CD4-positive, alpha-beta memory T cell (primary cell): ENCODE results near the gene HTR3C. TPM values are rescaled to one million over a fixed set of nuclear protein-coding genes. Genes with fewer than 3 reads are reported as not detected.

ENCODE experiments used
- polyA plus RNA-seq, 2 donors: library from polyadenylated mRNA; unstranded; fragments of 300-500 nt; fragmentation: Illumina TruSeq; gene quantifications; one replicate each; pipeline ENCODE4 v1.2.3, GENCODE V29; 2021
- total RNA-seq, 2 experiments: library from RNA; stranded (reverse); gene quantifications; one replicate each; pipeline ENCODE4 v1.2.3, GENCODE V29; 2021

The HTR3C gene
- total and polyA plus RNA-seq, 4 experiments from 2014 or later: not detected

Other genes with a start within 250 kb of the HTR3C start
- 1 to 10 TPM; 1.0 to 3.1 TPM for gene MAP6D1, start 227.5 kb upstream of the HTR3C start, total RNA-seq
- gene MAP6D1, start 227.5 kb upstream of the HTR3C start, polyA plus RNA-seq: under 1 TPM in 1 of 2 donors, not detected in 1; 0.31 TPM
- 10 to 100 TPM; 46.9 to 50.2 TPM for gene PARL, start 168.2 kb upstream of the HTR3C start, total RNA-seq
- gene PARL, start 168.2 kb upstream of the HTR3C start, polyA plus RNA-seq: 100 to 1,000 TPM; 100 to 168 TPM
- gene ABCC5, start 35.2 kb upstream of the HTR3C start, total RNA-seq: 10 to 100 TPM; 42.3 to 42.6 TPM
- gene ABCC5, start 35.2 kb upstream of the HTR3C start, polyA plus RNA-seq: 10 to 100 TPM in 1 of 2 donors, 1 to 10 TPM in 1; 9.1 to 12.3 TPM
- gene HTR3D, start 21.3 kb upstream of the HTR3C start, total RNA-seq: not detected
- not detected for gene HTR3D, start 21.3 kb upstream of the HTR3C start, polyA plus RNA-seq
- not detected for gene HTR3E, start 44.0 kb downstream of the HTR3C start, total RNA-seq
- not detected for gene HTR3E, start 44.0 kb downstream of the HTR3C start, polyA plus RNA-seq
- gene EIF2B5, start 82.3 kb downstream of the HTR3C start, total RNA-seq: 10 to 100 TPM; 82.3 to 87.6 TPM
- 10 to 100 TPM; 59.6 to 69.4 TPM for gene EIF2B5, start 82.3 kb downstream of the HTR3C start, polyA plus RNA-seq
- 10 to 100 TPM; 43.3 to 46.4 TPM for gene DVL3, start 102.3 kb downstream of the HTR3C start, total RNA-seq
- gene DVL3, start 102.3 kb downstream of the HTR3C start, polyA plus RNA-seq: 10 to 100 TPM in 1 of 2 donors, 1 to 10 TPM in 1; 3.0 to 14.1 TPM
- 100 to 1,000 TPM; 206 to 208 TPM for gene AP2M1, start 121.8 kb downstream of the HTR3C start, total RNA-seq
- 100 to 1,000 TPM; 254 to 312 TPM for gene AP2M1, start 121.8 kb downstream of the HTR3C start, polyA plus RNA-seq
- gene ABCF3, start 133.2 kb downstream of the HTR3C start, total RNA-seq: 100 to 1,000 TPM; 122 to 124 TPM
- 10 to 100 TPM; 32.0 to 55.1 TPM for gene ABCF3, start 133.2 kb downstream of the HTR3C start, polyA plus RNA-seq
- gene VWA5B2, start 176.5 kb downstream of the HTR3C start, total RNA-seq: not detected
- under 1 TPM in 1 of 2 donors, not detected in 1; 0.38 TPM for gene VWA5B2, start 176.5 kb downstream of the HTR3C start, polyA plus RNA-seq
- gene ALG3, start 195.9 kb downstream of the HTR3C start, total RNA-seq: 10 to 100 TPM; 37.5 to 40.6 TPM
- gene ALG3, start 195.9 kb downstream of the HTR3C start, polyA plus RNA-seq: 10 to 100 TPM; 56.5 to 67.8 TPM
- 1 to 10 TPM; 1.7 to 2.1 TPM for gene EEF1AKMT4, start 196.6 kb downstream of the HTR3C start, total RNA-seq
- 1 to 10 TPM; 3.8 to 4.6 TPM for gene EEF1AKMT4, start 196.6 kb downstream of the HTR3C start, polyA plus RNA-seq
- under 1 TPM in 1 of 2 experiments, not detected in 1; 0.25 TPM for gene CAMK2N2, start 208.5 kb downstream of the HTR3C start, total RNA-seq
- gene CAMK2N2, start 208.5 kb downstream of the HTR3C start, polyA plus RNA-seq: not detected
- gene ECE2, start 223.0 kb downstream of the HTR3C start, total RNA-seq: not detected
- gene ECE2, start 223.0 kb downstream of the HTR3C start, polyA plus RNA-seq: not detected
- gene PSMD2, start 246.2 kb downstream of the HTR3C start, total RNA-seq: 100 to 1,000 TPM; 148 to 154 TPM
- 100 to 1,000 TPM; 195 to 298 TPM for gene PSMD2, start 246.2 kb downstream of the HTR3C start, polyA plus RNA-seq